Endothelial cell (in vitro differentiated cells): ENCODE data around the gene MGP. TPM values are rescaled to one million over a fixed set of nuclear protein-coding genes. Genes with fewer than 3 reads are reported as not detected.

Experiments used
- DNase-seq: peaks from one replicate; pipeline ENCODE4 v3.0.0; 2021; ENCODE audit warnings: low spot score
- H3K27ac Mint-ChIP-seq: one replicate; pipeline ENCODE4 v1.8.0; 2021; ENCODE audit warnings: mixed read lengths, inconsistent platforms; ENCODE audit not compliant: unreplicated experiment
- H3K27me3 Mint-ChIP-seq: one replicate; pipeline ENCODE4 v1.8.0; 2021; ENCODE audit warnings: mild to moderate bottlenecking, moderate library complexity, mixed read lengths, inconsistent platforms; ENCODE audit not compliant: unreplicated experiment
- H3K36me3 Mint-ChIP-seq: one replicate; pipeline ENCODE4 v1.8.0; 2021; ENCODE audit warnings: mild to moderate bottlenecking, low read depth, mixed read lengths, inconsistent platforms; ENCODE audit not compliant: unreplicated experiment
- H3K4me1 Mint-ChIP-seq: one replicate; pipeline ENCODE4 v1.8.0; 2021; ENCODE audit warnings: mild to moderate bottlenecking, mixed read lengths, inconsistent platforms; ENCODE audit not compliant: unreplicated experiment
- H3K4me3 Mint-ChIP-seq: one replicate; pipeline ENCODE4 v1.8.0; 2021; ENCODE audit warnings: mild to moderate bottlenecking, mixed read lengths, inconsistent platforms; ENCODE audit not compliant: unreplicated experiment
- H3K9me3 Mint-ChIP-seq: one replicate; pipeline ENCODE4 v1.8.0; 2021; ENCODE audit warnings: mixed read lengths, inconsistent platforms; ENCODE audit not compliant: unreplicated experiment
- CTCF ChIP-seq: fragments of 200-600 bp; sonication (generic); IDR thresholded peaks from one replicate; pipeline ENCODE4 v1.5.0; 2021; ENCODE audit warnings: antibody characterized with exemption; ENCODE audit not compliant: unreplicated experiment
- total RNA-seq: library from RNA; stranded (reverse); fragmentation: NEBNext Ultra II Directional; extraction: Animal tissue kit (Norgen Biotek cat#: 25700); gene quantifications from one replicate; pipeline ENCODE4 v1.2.1, GENCODE V29; 2021; ENCODE audit not compliant: unreplicated experiment

MGP gene
- total RNA-seq, 1 donor from 2014 or later = 0.26 TPM

- H3K36me3 Mint-ChIP-seq = peaks cover 5% of the 10 kb centered on the region
- H3K4me3 Mint-ChIP-seq = no peak overlapping the region
- no peak overlapping the region for H3K27ac Mint-ChIP-seq
- H3K9me3 Mint-ChIP-seq = peaks cover under 1% of the 10 kb centered on the region
- no peak for DNase-seq
- H3K27me3 Mint-ChIP-seq = no peaks in the 10 kb centered on the region
- peaks cover 17% of the 10 kb centered on the region for H3K4me1 Mint-ChIP-seq
- TF ChIP-seq CTCF = no peak
These were observed 14.4 kb downstream of the MGP start for GRCh38 chr12:14871247-14871646.

- Mint-ChIP-seq H3K9me3 (peaks cover 4% of the 10 kb centered on the region), H3K27me3 (no peaks in the 10 kb centered on the region), H3K36me3 (peaks cover 5% of the 10 kb centered on the region), H3K27ac (no peak overlapping the region), H3K4me1 (peaks cover 17% of the 10 kb centered on the region), H3K4me3 (no peak overlapping the region)
- no peak for TF ChIP-seq CTCF
- no peak for DNase-seq
These were observed 16.6 kb downstream of the MGP start for GRCh38 chr12:14868916-14869506.

GRCh38 chr12:14860490-14860889 lies 25.2 kb downstream of the MGP start:
- Mint-ChIP-seq H3K4me3 (no peak overlapping the region), H3K36me3 (peaks cover 10% of the 10 kb centered on the region), H3K27me3 (no peaks in the 10 kb centered on the region), H3K9me3 (no peaks in the 10 kb centered on the region), H3K4me1 (no peaks in the 10 kb centered on the region), H3K27ac (no peak overlapping the region)
- no peak for DNase-seq
- no peak for TF ChIP-seq CTCF

GRCh38 chr12:14858513-14858912 lies 27.1 kb downstream of the MGP start:
- no peaks in the 10 kb centered on the region for H3K4me1 Mint-ChIP-seq
- TF ChIP-seq CTCF = no peak
- no peaks in the 10 kb centered on the region for H3K27me3 Mint-ChIP-seq
- no peak overlapping the region for H3K27ac Mint-ChIP-seq
- peaks cover 10% of the 10 kb centered on the region for H3K36me3 Mint-ChIP-seq
- DNase-seq = no peak
- H3K4me3 Mint-ChIP-seq = no peak overlapping the region
- H3K9me3 Mint-ChIP-seq = no peaks in the 10 kb centered on the region

- no peak for TF ChIP-seq CTCF
- H3K27ac Mint-ChIP-seq = no peak overlapping the region
- H3K4me3 Mint-ChIP-seq = no peak overlapping the region
- H3K27me3 Mint-ChIP-seq = peaks cover 3% of the 10 kb centered on the region
- DNase-seq = no peak
- H3K9me3 Mint-ChIP-seq = no peaks in the 10 kb centered on the region
- peaks cover 5% of the 10 kb centered on the region for H3K36me3 Mint-ChIP-seq
- no peaks in the 10 kb centered on the region for H3K4me1 Mint-ChIP-seq
These were observed 31.0 kb downstream of the MGP start for GRCh38 chr12:14854586-14855183.
